ENCODE results near the gene MED17.

MED17 gene

GRCh38 chr11:93804879-93805278 is 20.8 kb downstream of the MED17 start:
- H3K27ac ChIP-seq: no peak overlapping the region
- no peak overlapping the region for H3K4me3 ChIP-seq

- H3K27ac ChIP-seq: no peak overlapping the region
- H3K4me3 ChIP-seq: no peak overlapping the region
Observed at GRCh38 chr11:93807980-93808379, 23.9 kb downstream of the MED17 start.

GRCh38 chr11:93813974-93814373 is 29.9 kb downstream of the MED17 start:
- Histone ChIP-seq H3K4me3 (no peak overlapping the region), H3K27ac (no peak overlapping the region)

GRCh38 chr11:93814966-93815633 is 31.0 kb downstream of the MED17 start:
- H3K4me3 ChIP-seq: no peak overlapping the region
- H3K27ac ChIP-seq: no peak overlapping the region

- Histone ChIP-seq H3K4me3 (no peak overlapping the region), H3K27ac (no peak overlapping the region)
Observed at GRCh38 chr11:93817426-93818348, 33.6 kb downstream of the MED17 start.

- H3K27ac ChIP-seq: no peak overlapping the region
Observed at GRCh38 chr11:93819966-93820695, 36.0 kb downstream of the MED17 start.

GRCh38 chr11:93820847-93821246 is 36.8 kb downstream of the MED17 start:
- Histone ChIP-seq H3K27ac (no peak overlapping the region), H3K4me3 (no peak overlapping the region)

More at GRCh38 chr11:93819966-93820695, 36.0 kb downstream of the MED17 start:
- H3K4me3 ChIP-seq: no peak overlapping the region

GRCh38 chr11:93821617-93822016 is 37.5 kb downstream of the MED17 start:
- H3K27ac ChIP-seq: no peak overlapping the region
- H3K4me3 ChIP-seq: no peak overlapping the region

- Histone ChIP-seq H3K4me3 (no peak overlapping the region), H3K27ac (no peak overlapping the region)
Observed at GRCh38 chr11:93822359-93822758, 38.3 kb downstream of the MED17 start.

- H3K27ac ChIP-seq: no peak overlapping the region
- H3K4me3 ChIP-seq: no peak overlapping the region
Observed at GRCh38 chr11:93823210-93823609, 39.1 kb downstream of the MED17 start.

- H3K4me3 ChIP-seq: no peak overlapping the region
Observed at GRCh38 chr11:93827363-93827762, 43.3 kb downstream of the MED17 start.

GRCh38 chr11:93829598-93829997 is 45.5 kb downstream of the MED17 start:
- no peak overlapping the region for H3K4me3 ChIP-seq
- H3K27ac ChIP-seq: no peak overlapping the region

More at GRCh38 chr11:93827363-93827762, 43.3 kb downstream of the MED17 start:
- no peak overlapping the region for H3K27ac ChIP-seq

- H3K4me3 ChIP-seq: no peak overlapping the region
- no peak overlapping the region for H3K27ac ChIP-seq
Observed at GRCh38 chr11:93831343-93832127, 47.5 kb downstream of the MED17 start.

- H3K4me3 ChIP-seq: no peak overlapping the region
Observed at GRCh38 chr11:93832780-93833179, 48.7 kb downstream of the MED17 start.

GRCh38 chr11:93838967-93839366 is 54.9 kb downstream of the MED17 start:
- no peak overlapping the region for H3K27ac ChIP-seq
- H3K4me3 ChIP-seq: no peak overlapping the region

More at GRCh38 chr11:93832780-93833179, 48.7 kb downstream of the MED17 start:
- no peak overlapping the region for H3K27ac ChIP-seq

- Histone ChIP-seq H3K27ac (no peak overlapping the region), H3K4me3 (no peak overlapping the region)
Observed at GRCh38 chr11:93840180-93840579, 56.1 kb downstream of the MED17 start.

- no peak overlapping the region for H3K27ac ChIP-seq
- no peak overlapping the region for H3K4me3 ChIP-seq
Observed at GRCh38 chr11:93840981-93841380, 56.9 kb downstream of the MED17 start.

- no peak overlapping the region for H3K4me3 ChIP-seq
- no peak overlapping the region for H3K27ac ChIP-seq
Observed at GRCh38 chr11:93841446-93841845, 57.4 kb downstream of the MED17 start.

GRCh38 chr11:93842034-93842433 is 58.0 kb downstream of the MED17 start:
- Histone ChIP-seq H3K4me3 (no peak overlapping the region), H3K27ac (no peak overlapping the region)

- H3K27ac ChIP-seq: no peak overlapping the region
Observed at GRCh38 chr11:93842461-93842860, 58.4 kb downstream of the MED17 start.

More at GRCh38 chr11:93842461-93842860, 58.4 kb downstream of the MED17 start:
- H3K4me3 ChIP-seq: no peak overlapping the region

All from skin epidermis (tissue), 12 donors.